ENCODE measurements around the gene MED25.
"Not testable (repeated sequence)": the region's sequence is repeated elsewhere in the genome, so short reads cannot be mapped to it uniquely, and the experiment has no call there.

The MED25 gene

GRCh38 chr19:49816590-49816989 lies 1.5 kb upstream of the MED25 start:
- DNase-seq (ENCODE audit: low read depth in 2 of 2) = no peak

GRCh38 chr19:49818649-49819370 lies 721 bp downstream of the MED25 start:
- DNase-seq (ENCODE audit: low read depth in 2 of 2) = no peak

GRCh38 chr19:49819452-49820115 lies 1.5 kb downstream of the MED25 start:
- DNase-seq (ENCODE audit: low read depth in 2 of 2) = not testable (repeated sequence)

GRCh38 chr19:49820125-49820524 lies 2.0 kb downstream of the MED25 start:
- no peak for DNase-seq (ENCODE audit: low read depth in 2 of 2)

GRCh38 chr19:49823472-49823871 lies 5.4 kb downstream of the MED25 start:
- DNase-seq (ENCODE audit: low read depth in 2 of 2) = no peak

GRCh38 chr19:49824662-49825061 lies 6.6 kb downstream of the MED25 start:
- no peak for DNase-seq (ENCODE audit: low read depth in 2 of 2)

- DNase-seq (ENCODE audit: low read depth in 2 of 2) = no peak
Observed at GRCh38 chr19:49827034-49827433, 8.9 kb downstream of the MED25 start.

- no peak for DNase-seq (ENCODE audit: low read depth in 2 of 2)
Observed at GRCh38 chr19:49829200-49829599, 11.1 kb downstream of the MED25 start.

- DNase-seq (ENCODE audit: low read depth in 2 of 2) = no peak
Observed at GRCh38 chr19:49829721-49830120, 11.6 kb downstream of the MED25 start.

GRCh38 chr19:49830766-49831165 lies 12.7 kb downstream of the MED25 start:
- no peak for DNase-seq (ENCODE audit: low read depth in 2 of 2)

- no peak for DNase-seq (ENCODE audit: low read depth in 2 of 2)
Observed at GRCh38 chr19:49831592-49831991, 13.5 kb downstream of the MED25 start.

- no peak for DNase-seq (ENCODE audit: low read depth in 2 of 2)
Observed at GRCh38 chr19:49832556-49832955, 14.5 kb downstream of the MED25 start.

- DNase-seq (ENCODE audit: low read depth in 2 of 2) = no peak
Observed at GRCh38 chr19:49833599-49833998, 15.5 kb downstream of the MED25 start.

- DNase-seq (ENCODE audit: low read depth in 2 of 2) = no peak
Observed at GRCh38 chr19:49835562-49835961, 17.5 kb downstream of the MED25 start.

- DNase-seq (ENCODE audit: low read depth in 2 of 2) = no peak
Observed at GRCh38 chr19:49836176-49837008, 18.3 kb downstream of the MED25 start.

GRCh38 chr19:49837009-49837310 lies 18.9 kb downstream of the MED25 start:
- no peak for DNase-seq (ENCODE audit: low read depth in 2 of 2)

GRCh38 chr19:49837425-49837824 lies 19.3 kb downstream of the MED25 start:
- DNase-seq (ENCODE audit: low read depth in 2 of 2) = no peak

GRCh38 chr19:49838885-49839588 lies 20.9 kb downstream of the MED25 start:
- no peak for DNase-seq (ENCODE audit: low read depth in 2 of 2)

- DNase-seq (ENCODE audit: low read depth in 2 of 2) = no peak
Observed at GRCh38 chr19:49839713-49840112, 21.6 kb downstream of the MED25 start.

GRCh38 chr19:49840321-49840720 lies 22.2 kb downstream of the MED25 start:
- no peak for DNase-seq (ENCODE audit: low read depth in 2 of 2)

- DNase-seq (ENCODE audit: low read depth in 2 of 2) = no peak
Observed at GRCh38 chr19:49840736-49841249, 22.7 kb downstream of the MED25 start.

- DNase-seq (ENCODE audit: low read depth in 2 of 2) = no peak
Observed at GRCh38 chr19:49843265-49843664, 25.2 kb downstream of the MED25 start.
